Activated CD4-positive, CD25-positive, alpha-beta regulatory T cell treated with anti-CD3 and anti-CD28 coated beads, Interleukin-2, amount 50 U/mL, for 72 hours (primary cell): ENCODE measurements around the gene LDLRAP1.

Experiments
- DNase-seq: peaks from one replicate; pipeline ENCODE4 v3.0.0; 2021

LDLRAP1 gene

DNA sequence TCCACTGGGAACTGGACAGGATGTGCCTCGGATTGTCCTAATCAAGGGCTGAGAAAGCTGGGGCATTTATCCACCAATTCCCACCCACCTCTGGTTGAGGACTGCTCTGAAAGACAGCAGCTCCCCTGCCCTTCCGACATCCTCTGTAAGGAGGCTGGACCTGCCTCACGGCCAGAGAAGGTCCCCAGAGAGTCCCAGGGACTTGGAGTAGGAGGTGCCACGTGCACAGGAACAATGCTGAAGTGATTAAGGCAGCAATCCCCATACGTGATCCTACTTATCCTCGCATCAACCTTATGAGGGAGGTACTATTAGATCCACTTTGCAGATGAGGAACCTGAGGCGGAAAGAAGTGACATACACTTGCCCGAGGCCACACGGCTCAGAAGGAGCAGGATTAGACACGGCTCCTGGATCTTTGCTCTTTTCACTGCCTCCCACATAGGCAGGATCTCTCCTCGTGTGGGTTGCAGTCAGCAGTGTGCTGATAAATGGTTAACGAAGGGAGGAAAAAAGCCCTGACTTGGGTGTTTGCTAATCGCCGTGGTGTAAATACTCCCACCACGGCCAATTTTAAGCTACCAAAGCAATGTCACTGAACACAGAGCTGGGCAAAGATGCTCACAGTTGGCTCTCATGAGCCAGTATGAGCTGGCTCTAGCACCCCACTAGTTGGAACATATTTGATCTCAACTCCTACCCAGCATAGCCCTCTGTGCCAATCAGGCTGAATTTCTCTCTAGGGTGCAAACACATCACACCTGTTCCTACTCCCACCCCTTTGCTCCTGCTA, 18.6 kb upstream of the LDLRAP1 start:
- no peak for DNase-seq

DNA sequence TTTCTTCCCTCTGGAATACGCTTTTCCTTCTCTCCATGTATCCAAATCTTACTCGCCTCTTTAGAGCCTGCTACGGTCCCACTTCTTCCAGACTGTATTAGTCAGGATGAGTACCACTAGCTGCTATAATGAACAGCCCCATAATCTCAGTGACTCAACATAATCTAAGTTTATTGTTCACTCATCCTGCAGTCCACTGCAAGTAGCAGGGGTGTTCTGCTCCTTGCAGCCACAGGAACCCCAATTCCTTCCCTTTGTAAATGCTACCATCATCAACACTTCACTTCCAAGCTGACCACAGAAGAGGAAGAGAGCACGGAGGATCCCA, 18.1 kb upstream of the LDLRAP1 start:
- no peak for DNase-seq

DNA sequence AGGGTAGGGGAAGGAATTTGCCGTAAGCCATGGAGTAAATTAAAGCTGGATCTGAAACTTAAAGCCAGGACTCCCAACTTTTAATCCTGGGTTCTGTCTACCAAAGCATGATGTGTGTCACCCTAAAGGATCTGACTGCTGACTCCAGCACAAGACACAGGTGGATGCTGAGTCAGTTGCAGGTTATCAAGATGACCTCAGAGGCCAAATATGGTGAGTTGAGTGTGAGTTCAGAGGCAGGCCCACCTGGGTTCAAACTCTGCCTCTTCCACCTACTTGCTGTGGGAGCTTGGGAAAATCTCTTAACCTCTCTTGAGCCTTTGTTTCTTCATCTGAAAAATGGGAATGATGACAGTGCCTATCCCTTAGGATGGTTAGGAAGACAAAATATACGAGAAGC, 16.7 kb upstream of the LDLRAP1 start:
- DNase-seq: no peak

DNA sequence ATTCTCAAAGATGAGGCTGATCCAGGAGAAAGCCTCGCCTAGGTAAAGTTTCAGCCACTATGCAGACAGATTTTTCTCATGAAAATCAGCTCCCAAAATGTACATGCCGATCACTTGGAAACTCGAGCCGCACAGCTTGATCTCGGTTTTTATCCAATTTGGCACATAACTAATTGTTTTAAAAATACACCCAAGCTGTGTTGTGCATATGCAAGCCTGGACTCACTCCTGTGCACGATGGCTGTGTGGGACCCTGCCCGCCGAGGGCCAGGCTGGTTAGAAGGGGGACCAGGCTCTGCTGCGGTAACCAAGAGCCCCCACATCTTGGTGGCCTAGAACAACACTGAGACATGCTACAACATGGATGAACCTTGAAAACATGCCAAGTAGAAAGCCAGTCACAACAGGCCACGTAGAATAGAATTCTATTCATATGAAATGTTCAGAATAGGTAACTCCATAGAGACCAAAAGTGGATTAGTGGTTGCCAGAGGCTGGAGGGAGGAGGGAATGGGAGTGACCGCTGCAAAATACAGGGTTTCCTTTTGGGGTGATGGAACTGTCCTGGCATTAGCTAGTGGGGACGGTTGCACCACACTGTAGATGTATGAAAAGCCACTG, 16.1 kb upstream of the LDLRAP1 start:
- no peak for DNase-seq

DNA sequence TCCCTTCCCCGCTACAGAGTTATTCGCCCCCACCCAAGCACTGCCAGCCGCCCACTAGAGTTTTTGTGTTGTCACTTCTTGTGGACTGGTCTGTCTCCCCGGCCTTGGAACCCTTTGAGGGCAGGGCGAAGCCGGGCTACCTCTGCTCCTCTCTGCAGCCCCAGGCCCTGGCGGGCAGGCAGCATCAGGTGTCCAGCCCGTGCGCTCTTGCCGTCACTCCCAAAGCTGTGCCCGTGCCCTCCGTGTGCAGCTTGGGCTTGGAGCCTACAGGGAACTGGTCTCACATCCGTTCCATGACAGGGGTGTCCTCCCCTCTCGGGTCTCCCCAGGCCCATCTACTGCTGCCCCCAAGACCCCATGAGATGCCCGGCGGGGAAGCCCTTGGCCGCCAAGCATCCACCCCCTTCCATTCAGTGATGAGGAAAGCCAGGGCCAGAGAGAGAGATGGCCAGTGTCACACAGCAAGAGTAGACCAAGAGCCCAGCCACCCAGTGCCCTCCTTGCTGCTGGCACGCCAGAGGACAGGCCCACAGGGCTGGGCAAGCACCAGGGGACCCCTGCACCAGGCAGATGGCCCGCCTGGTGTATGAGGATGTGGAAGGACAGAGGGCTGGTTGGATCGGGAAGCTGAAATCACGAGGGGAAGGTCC, 15.3 kb upstream of the LDLRAP1 start:
- no peak for DNase-seq

DNA sequence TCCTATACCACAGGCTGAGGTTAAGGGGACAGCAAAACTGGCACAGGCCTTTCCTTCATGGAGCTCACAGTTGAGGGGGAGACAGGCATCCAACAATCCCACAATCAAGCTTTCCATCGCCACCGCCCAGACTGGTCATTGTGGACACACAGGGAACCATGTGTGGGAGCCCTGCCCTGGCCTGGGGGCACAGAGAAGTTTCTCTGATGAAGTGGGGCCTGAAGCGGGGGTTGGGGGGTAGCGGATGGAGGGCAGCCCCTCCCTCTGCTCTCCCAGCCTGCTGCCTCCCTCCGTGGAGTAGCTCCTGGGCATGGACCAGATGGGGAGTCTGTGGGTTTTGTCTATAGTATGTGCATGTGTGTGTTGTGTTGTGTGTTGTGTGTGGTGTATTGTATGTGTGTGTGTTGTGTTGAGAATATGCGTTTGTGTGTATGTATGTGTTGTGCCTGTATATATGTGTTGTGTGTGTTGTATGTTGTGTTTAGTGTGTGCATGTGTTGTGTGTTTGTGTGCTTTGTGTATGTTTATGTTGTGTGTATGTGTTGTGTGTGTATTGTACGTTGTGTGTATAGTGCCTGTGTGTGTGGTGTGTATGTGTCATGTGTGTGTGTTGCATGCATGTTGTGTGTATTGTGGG, 14.4 kb upstream of the LDLRAP1 start:
- no peak for DNase-seq

DNA sequence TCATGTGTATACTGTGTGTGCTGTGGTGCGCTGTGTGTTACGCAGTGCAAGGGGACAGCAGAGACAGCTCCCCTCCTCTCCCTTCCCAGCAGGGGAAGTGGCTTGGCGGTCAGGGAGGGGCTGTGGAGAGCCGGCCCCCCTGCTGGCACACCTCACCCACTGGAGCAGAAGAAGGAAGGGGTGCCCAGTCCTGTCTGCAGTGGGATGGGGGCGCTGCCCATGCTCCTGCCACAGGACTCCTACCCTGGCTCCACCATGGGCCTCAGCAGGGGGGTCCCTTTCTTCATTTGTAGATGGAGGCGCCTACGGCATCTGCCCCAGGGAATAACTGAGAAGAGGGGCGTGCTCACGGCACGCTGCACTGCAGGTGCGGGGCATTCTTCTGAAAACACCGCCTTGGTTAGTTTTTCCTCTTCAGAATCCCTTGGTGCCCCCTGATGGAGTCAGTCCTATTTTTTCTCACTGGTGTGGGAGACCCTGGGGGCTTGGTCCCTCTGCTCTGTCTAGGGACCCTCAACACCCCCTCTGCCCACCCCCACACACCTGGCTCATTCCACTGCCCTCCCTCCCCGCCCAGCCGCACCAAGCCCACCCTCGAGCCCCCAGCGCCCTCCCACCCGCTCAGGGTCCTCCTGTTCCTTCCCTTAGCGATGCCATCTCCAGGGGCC, 13.8 kb upstream of the LDLRAP1 start:
- DNase-seq: no peak

DNA sequence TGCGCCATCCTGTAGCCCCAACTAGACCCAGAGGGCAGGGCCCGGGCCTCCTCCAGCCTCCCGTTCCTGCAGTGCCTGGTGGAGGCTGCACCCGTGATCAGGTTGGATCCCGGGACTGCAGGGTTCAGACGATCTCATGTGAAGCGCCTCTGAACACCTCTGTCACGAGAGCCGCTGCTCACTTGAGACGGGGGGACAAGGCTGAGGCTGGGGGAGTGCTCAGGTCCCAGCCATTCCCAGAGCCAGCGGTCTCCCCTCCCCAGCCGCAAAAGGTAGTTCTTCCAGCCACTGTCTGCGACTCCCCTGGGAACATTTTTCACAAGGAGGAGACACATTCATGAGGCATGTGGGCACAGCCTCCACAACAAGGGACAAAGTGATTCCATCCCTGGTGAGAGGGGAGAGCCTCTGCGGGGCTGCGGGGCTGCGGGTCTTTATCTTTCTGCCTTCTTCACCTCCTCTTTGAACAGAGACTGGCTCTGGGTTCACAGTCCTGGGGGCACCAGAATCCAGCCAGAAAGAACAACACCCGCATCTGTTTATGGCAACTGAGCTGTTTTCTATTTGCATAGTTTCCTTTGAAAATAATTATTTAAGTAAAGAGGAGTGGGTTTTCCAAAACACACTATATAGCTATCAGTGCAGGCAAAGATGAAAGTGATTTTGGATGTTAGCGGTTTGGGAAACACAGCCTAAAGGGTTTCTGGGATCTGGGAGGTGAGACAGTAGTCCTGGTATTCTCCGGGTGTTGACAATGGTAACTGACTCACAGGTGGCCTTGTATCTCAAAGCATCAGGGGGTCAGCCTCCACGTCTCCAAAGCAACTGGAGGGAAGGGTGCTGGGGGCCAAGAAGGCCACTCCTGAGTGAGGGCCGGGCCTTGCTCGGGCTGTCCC, 13.0 kb upstream of the LDLRAP1 start:
- DNase-seq: no peak

DNA sequence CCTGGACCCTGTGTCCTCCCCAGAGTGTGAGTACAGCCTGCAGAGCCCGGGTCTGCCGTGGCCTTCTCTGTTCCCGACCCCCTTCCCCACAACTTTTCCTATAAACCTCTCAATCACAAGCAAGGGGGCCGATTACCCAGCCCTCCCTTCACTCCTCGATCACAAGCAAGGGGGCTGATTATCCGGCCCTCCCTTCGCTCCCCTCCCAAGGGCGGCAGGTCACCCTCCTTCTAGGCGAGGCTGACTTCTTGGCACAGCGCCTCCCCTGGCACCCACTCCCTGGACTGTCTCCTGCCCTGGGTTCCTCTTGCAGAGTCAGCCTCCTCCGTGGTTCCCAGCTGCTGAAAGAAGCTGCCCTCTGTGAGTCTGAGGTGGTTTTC, 12.3 kb upstream of the LDLRAP1 start:
- DNase-seq: no peak

DNA sequence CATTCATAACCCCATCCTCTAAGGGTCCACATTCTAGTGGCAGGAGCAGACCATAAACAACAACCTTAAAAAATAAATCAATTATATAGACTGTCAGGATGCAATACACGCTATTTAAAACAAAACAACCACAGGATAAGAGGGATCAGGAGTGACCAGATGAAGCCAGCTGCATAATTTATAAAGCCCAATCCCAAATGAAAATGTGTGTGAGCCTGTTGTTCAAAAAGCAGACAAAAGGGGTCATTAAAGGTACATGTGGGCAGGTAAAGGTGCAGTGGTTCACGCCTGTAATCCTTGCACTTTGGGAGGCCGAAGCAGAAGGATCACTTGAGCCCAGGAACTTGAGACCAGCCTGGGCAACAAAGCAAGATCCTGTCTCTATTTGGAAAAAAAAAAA, 10.4 kb upstream of the LDLRAP1 start:
- no peak for DNase-seq

DNA sequence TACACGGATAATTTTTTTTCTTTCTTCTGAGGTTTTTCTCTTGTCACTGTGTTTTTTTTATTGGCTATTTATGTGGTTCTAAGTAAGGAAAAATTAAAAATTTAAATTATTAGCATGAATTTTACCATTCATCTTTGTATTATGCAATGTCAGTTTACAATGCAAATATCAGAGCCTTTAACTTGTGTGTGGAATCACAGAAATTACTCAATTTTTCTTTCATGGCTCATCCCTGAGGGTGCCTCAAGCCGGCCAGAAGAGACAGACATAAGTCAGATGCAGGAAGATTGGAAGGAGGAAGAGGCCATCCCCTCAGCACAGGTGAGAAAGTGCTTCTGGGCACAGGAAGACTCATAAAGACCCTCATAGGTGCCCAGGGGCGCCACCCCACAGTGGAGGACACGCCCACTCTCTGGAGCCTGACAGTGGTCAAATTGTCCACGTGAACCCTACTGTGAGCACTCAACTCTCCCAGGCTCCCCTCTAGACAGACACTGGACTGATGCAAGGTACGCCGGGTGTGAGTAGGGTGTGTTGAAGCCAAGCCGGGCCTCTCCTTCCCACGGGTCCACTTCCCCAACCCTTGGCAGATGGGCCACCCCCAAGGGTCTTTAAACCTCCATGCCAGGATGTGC, 9.5 kb upstream of the LDLRAP1 start:
- DNase-seq: no peak

DNA sequence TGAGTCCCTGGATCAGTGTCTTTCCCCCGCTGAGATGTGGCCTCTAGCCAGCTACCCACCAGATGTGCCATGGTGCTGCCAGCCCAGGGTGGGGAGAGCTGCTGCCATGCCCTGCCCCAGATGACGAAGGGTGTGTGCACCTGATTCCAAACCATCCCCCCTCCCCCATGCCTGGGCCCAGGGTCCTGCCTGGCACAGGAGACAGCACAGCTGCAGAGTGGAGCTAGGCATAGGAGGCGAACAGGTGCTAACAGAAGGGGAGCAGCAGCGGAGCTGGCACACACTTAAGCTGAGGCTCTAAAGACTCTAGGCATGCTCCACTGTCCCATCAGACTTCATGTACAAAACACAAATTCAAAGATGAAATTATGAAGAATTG, 9.0 kb upstream of the LDLRAP1 start:
- no peak for DNase-seq

DNA sequence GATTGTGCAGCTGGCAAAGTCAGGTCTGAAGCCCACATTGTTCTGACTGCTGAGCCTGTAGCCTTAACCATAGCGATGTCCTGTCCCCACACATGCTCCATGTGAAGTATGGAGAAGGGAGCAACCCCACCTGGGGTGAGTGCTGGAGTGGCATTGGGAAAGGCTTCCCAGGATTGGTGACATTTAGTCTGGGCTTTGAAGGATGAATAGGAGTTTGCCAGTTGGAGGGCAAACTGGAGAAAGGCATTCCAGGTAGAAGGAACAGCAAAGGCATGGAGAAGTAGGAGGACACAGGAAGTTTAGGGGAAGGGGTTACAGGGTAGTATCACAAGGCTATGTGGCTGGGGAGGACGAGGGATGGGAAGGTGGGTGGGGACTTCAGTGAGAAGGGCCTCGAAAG, 7.3 kb upstream of the LDLRAP1 start:
- no peak for DNase-seq

DNA sequence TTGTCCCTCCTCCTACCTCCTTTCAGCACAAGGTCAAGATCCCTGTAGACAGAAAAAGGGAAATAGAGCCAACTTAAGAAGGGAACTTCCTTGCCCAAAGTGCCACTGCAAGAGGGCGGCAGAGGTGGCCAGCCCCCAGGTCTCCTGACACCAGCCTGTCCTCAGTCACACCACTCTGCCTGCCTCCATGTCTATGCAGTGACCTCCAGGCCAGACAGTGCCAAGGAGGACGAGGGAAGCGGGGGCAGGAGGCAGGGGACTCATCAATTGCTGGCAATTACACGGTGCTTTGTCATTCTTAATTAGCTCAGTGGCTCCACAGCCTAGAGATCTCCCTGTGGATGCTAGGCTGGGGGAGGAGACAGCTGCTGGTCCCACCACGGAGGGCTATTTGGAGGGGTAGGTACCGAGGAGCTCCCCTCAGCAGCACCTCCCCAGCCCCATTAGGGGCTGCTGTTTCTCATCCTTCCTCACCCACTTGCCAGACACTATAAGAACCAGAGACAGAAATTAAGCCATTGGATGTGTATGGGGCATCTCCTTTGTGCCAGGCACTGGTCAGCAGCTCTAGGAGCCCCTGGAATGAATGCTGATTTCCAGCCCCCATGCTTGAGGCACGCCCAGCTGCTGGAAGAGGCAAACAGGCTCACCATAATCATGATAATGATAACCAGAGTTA, 6.1 kb upstream of the LDLRAP1 start:
- DNase-seq: no peak

DNA sequence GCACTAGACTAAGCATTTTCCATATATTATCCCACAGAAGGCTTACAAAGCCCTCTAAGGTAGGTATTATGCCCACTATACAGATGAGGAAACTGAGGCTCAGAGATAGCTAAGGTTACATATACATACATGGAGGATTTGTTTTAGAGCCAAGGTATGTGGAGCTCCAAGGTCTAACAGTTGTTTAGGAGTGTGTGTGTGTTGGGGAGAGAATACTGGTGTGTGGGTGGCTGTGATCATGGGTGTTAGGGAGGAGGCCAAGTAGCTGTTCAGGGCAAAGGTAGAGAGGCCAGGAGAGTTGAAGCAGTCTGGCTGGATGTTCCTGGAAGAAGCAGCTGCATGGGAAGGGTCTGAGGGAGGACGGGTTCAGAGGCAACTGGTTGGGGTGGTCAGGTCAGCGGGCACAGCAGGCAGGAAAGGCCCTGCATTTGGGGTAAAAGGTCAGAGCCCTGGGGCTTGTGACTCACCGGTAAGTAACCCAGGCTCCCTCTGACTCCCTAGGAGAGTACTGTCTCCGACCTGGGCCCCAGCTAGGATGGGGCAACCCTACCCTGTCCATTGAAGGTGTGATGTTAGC, 5.1 kb upstream of the LDLRAP1 start:
- DNase-seq: no peak

DNA sequence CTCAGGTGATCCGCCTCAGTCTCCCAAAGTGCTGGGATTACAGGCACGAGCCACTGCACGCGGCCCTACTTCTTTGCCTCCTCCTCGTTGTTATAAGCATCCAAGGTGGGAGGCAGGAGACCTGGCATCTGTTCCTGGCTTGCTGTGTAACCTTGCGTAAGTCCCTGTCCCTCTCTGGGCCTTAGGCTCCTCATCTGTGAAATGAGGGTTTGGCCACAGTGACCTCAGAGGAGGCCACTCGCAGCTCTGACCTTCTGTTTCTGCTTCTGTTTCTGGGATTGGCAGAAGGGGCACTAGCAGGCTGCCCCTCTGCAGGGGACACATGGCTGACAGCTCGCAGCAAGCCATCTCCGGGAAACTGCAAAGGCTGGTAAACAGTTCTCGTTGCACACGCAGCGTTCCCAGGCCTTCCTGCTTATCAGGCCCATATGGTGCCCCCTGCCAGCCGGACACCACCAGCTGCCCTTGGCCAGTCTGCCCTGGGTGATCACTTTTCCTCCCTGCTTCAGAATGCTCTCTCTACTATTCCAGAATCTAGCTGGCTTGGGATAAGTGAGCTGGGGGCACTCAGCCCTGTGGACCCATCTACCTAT, 2.6 kb upstream of the LDLRAP1 start:
- DNase-seq: no peak

DNA sequence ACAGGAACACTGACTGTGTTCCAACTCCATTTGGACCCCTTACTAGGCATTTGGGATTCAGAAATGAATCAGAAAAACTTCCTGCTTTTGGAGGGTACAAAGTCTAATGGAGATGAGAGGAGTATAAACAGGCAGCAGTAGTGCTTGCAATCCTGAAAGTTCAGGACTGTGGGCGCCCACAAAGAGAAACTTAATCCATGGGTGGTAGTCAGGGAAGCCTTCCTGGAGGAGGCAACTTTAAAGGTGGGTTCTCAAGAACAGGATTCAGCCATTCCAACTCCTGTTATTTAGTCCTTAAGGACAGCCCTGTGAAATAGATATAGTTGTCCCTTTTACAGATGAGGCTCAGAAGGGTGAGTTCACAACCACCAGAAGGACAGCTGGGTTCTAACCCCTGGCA, 2.0 kb upstream of the LDLRAP1 start:
- DNase-seq: no peak

DNA sequence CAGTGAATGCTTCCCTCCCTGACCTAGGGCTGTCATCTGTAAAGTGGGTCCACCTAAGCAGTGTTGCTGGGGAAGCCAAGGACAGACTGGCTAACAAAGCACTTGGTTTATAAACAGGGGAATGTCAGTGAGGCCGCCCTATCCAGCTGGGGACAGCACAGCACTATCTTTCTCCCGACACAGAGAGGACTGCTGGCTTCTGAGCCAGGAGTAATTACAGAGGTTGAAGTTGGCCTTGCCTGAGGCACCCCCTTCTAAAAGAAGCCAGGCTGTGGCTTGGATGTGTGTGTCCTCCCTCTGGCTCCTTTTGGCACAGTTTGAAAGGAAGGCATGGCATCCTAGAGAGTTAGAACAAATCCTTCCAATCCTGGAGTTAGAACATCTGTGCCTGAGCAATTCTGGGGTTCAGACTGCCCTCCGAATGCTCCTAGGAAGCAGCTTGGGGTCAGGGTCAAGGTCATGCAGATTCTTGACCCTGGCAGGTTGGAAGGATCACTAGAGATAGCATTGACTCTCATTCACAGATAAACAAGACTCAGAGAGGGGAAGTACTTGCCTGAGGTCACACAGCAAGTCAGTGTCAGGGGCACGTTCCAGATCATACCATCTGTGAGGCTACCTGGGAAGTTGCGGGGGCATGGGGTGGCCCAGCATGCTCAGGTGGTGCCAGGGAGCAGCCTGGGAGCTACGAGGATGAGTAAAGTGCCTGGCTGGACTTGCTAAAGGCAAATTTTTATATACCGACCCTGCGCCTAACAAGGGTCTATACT, 1.3 kb upstream of the LDLRAP1 start:
- DNase-seq: no peak

DNA sequence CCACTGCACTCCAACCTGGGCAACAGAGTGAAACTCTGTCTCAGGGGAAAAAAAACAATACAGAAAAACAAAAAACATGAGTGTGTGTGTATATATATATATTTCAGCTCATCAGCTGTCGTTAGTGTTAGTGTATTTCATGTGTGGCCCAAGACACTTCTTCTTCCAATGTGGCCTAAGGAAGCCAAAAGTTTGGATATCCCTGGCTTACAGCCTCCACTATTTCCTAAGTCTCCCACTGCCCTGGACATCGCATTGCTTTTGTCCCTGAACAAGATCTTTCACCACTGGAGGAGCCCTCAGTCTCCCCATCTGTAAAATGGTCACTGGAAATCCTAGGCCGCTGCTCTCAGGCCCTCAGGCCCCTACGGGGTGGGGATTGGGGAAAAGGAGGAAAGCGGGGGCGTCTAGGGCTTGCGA, 391 bp upstream of the LDLRAP1 start:
- no peak for DNase-seq
